Omental fat pad (tissue), 4 donors: ENCODE measurements around the gene TXNDC12. TPM values are rescaled to one million over a fixed set of nuclear protein-coding genes. Genes with fewer than 3 reads are reported as not detected.
"Not testable (repeated sequence)": the region's sequence is repeated elsewhere in the genome, so short reads cannot be mapped to it uniquely, and the experiment has no call there.

Experiments
- ATAC-seq: fragments of 150-250 bp; one replicate; pipeline ENCODE4 v1.9.1; 2016; ENCODE audit warnings: mild to moderate bottlenecking, moderate library complexity; ENCODE audit not compliant: low FRiP score
- DNase-seq: peaks from one replicate; pipeline ENCODE4 v3.0.0-alpha.2; 2019; ENCODE audit warnings: low spot score
- total RNA-seq, 4 donors: library from RNA; depleted of rRNA; stranded (reverse); fragments of >200 nt; gene quantifications; one replicate each; pipeline ENCODE4 v1.1.0, GENCODE V29; 2016
- TF ChIP-seq, protein P1 (sequence below), 3 donors: fragments of 450-650 bp; IDR thresholded peaks; one replicate each; pipeline ENCODE4 v1.5.1; 2016 to 2017; ENCODE audit warnings: antibody characterized with exemption in 3 of 3, mild to moderate bottlenecking in 3 of 3, moderate library complexity in 2 of 3

TXNDC12 gene
- total RNA-seq, result 10 to 100 TPM; 35.9 to 54.7 (median 43.2) TPM

- TF ChIP-seq, protein P1, sequence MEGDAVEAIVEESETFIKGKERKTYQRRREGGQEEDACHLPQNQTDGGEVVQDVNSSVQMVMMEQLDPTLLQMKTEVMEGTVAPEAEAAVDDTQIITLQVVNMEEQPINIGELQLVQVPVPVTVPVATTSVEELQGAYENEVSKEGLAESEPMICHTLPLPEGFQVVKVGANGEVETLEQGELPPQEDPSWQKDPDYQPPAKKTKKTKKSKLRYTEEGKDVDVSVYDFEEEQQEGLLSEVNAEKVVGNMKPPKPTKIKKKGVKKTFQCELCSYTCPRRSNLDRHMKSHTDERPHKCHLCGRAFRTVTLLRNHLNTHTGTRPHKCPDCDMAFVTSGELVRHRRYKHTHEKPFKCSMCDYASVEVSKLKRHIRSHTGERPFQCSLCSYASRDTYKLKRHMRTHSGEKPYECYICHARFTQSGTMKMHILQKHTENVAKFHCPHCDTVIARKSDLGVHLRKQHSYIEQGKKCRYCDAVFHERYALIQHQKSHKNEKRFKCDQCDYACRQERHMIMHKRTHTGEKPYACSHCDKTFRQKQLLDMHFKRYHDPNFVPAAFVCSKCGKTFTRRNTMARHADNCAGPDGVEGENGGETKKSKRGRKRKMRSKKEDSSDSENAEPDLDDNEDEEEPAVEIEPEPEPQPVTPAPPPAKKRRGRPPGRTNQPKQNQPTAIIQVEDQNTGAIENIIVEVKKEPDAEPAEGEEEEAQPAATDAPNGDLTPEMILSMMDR (IDR thresholded peaks at IDR 0.05), result no peak
- DNase-seq, result peak; percentile 59
- peak; percentile 82 for ATAC-seq
These were observed at the start of gene TXNDC12 for GRCh38 chr1:52055066-52055865. Gene TXNDC12, minus strand, starts transcription at chr1:52055191. Its CDS starts 95 bp downstream, at chr1:52055096.

DNA sequence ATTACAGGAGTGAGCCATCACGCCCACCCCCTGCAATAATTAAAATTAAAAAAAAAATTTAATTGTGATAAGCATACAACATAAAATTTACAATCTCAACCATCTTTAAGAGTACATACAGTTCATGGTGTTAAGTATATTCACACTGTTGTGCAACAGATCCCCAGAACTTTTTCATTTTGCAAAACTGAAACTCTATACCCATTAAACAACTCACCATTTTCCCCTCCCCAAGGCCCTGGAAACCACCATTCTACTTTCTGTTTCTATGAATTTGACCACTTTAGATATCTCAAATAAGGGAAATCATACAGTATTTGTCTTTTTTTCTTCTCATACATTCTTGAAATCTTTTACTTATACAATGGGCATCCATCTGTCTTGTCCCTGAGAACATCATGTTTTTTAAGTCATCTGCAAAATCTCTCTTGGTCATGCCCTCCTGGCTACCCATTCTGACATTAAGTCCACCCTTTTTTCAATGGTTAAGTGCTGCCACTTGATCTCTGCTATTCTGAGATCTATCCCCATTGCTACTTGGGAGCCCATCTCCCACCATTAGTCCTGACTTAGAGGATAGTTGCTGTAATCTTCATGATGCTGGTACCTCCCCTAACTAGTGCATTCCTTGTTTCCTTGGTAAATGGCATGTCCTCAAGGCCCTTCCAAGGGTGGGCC, 47.5 kb upstream of the TXNDC12 start:
- TF ChIP-seq, protein P1 (IDR thresholded peaks at IDR 0.05), result no peak
- ATAC-seq (no peak), DNase-seq (no peak)

- no peak for ATAC-seq
- no peak for DNase-seq
- TF ChIP-seq, protein P1 (IDR thresholded peaks at IDR 0.05), result no peak
These were observed 43.3 kb upstream of the TXNDC12 start for GRCh38 chr1:52098139-52098871.

DNA sequence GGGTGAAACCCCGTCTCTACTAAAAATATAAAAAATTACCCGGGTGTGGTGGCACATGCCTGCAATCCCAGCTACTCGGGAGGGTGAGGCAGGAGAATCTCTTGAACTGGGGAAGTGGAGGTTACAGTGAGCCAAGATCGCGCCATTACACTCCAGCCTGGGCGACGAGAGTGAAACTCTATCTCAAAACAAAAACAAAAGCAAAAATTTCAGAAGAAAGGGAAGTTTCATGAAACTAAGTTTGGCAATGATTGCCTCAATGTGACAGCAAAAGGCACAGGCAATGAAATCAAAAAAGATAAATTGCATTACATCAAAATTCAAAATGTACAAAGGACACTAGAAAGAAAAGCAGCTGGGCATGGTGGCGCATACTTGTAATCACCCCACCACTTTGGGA, 41.2 kb upstream of the TXNDC12 start:
- TF ChIP-seq, protein P1 (IDR thresholded peaks at IDR 0.05), result no peak
- ATAC-seq (no peak), DNase-seq (no peak)

- DNase-seq, ATAC-seq: not testable (repeated sequence)
These were observed 39.3 kb upstream of the TXNDC12 start for GRCh38 chr1:52094300-52094699.

- ATAC-seq, DNase-seq: not testable (repeated sequence)
These were observed 32.9 kb upstream of the TXNDC12 start for GRCh38 chr1:52087892-52088291.

DNA sequence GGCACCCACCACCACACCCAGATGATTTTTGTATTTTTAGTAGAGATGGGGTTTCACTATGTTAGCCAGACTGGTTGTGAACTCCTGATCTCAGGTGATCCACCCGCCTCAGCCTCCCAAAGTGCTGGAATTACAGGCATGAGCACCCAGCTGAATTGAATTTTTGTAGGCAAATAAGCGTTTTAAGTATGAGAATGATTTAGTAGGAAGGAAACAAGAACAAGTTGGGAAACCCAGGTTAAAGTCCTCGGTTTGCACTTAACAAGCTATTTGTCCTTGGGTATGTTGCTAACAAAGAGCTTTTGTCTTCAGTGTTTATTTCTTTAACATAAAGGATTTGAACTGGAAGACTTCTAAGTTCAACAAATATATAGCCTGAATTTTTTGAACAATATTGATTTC, 25.0 kb upstream of the TXNDC12 start:
- DNase-seq (no peak), ATAC-seq (no peak)
- TF ChIP-seq, protein P1 (IDR thresholded peaks at IDR 0.05), result no peak

- not testable (repeated sequence) for DNase-seq, ATAC-seq
These were observed 22.3 kb upstream of the TXNDC12 start for GRCh38 chr1:52077277-52077676.
